NB4 (cell line): ENCODE results near the gene AHR.

Source experiments
- MYC ChIP-seq: IDR thresholded peaks from 2 replicates; pipeline ENCODE4 v1.6.1; 2011; ENCODE audit warnings: low read depth, low read length
- POLR2A ChIP-seq: IDR thresholded peaks from 2 replicates; pipeline ENCODE4 v1.6.1; 2011; ENCODE audit warnings: mild to moderate bottlenecking; ENCODE audit not compliant: insufficient read length; ENCODE audit errors: extremely low read depth
- TF ChIP-seq, protein P1 (sequence below): IDR thresholded peaks from one replicate; pipeline ENCODE4 v1.5.1; 2012; ENCODE audit warnings: low read depth, low read length
- TF ChIP-seq, protein P2 (sequence below): IDR thresholded peaks from 2 replicates; pipeline ENCODE4 v1.6.1; 2011; ENCODE audit warnings: low read depth, low read length

DNA sequence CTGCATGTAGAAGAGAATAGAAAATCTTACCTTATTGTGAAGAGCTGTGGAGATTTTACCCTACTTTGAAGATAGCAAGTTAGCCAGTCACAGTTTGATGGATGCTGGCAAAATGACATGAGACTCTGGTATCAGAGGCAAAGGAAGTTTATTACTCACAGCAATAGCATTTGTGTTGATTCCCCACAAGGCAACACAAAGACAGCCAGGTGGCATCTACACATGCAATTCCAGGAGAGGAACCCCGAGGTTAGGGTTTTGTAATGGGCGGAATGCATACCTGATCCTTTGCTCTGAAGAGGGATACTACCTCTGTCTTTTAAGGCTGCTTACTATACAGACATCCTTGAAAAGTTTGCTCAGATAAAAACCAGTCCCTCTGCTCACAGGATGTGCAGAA is 59.5 kb downstream of the AHR start:
- TF ChIP-seq, protein P1, sequence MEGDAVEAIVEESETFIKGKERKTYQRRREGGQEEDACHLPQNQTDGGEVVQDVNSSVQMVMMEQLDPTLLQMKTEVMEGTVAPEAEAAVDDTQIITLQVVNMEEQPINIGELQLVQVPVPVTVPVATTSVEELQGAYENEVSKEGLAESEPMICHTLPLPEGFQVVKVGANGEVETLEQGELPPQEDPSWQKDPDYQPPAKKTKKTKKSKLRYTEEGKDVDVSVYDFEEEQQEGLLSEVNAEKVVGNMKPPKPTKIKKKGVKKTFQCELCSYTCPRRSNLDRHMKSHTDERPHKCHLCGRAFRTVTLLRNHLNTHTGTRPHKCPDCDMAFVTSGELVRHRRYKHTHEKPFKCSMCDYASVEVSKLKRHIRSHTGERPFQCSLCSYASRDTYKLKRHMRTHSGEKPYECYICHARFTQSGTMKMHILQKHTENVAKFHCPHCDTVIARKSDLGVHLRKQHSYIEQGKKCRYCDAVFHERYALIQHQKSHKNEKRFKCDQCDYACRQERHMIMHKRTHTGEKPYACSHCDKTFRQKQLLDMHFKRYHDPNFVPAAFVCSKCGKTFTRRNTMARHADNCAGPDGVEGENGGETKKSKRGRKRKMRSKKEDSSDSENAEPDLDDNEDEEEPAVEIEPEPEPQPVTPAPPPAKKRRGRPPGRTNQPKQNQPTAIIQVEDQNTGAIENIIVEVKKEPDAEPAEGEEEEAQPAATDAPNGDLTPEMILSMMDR: no peak
- TF ChIP-seq POLR2A (no peak), MYC (no peak)
- TF ChIP-seq, protein P2, sequence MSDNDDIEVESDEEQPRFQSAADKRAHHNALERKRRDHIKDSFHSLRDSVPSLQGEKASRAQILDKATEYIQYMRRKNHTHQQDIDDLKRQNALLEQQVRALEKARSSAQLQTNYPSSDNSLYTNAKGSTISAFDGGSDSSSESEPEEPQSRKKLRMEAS: no peak
